H4 (cell line): Measurements from ENCODE around the gene FAM151A. TPM values are rescaled to one million over a fixed set of nuclear protein-coding genes. Genes with fewer than 3 reads are reported as not detected.
A peak's percentile ranks its signal among the peaks of the same experiment; 100 is the strongest.
"Not testable (repeated sequence)": the region's sequence is repeated elsewhere in the genome, so short reads cannot be mapped to it uniquely, and the experiment has no call there.

Source experiments
- DNase-seq: peaks from one replicate; pipeline ENCODE4 v3.0.0-alpha.2; 2015; ENCODE audit warnings: low spot score
- total RNA-seq: library from RNA; depleted of rRNA; stranded (reverse); fragments of >200 nt; shearing (Covaris generic); gene quantifications from 2 replicates; pipeline ENCODE4 v1.2.3, GENCODE V29; 2014

FAM151A gene
- total RNA-seq, 1 experiment from 2014 or later: not detected

DNA sequence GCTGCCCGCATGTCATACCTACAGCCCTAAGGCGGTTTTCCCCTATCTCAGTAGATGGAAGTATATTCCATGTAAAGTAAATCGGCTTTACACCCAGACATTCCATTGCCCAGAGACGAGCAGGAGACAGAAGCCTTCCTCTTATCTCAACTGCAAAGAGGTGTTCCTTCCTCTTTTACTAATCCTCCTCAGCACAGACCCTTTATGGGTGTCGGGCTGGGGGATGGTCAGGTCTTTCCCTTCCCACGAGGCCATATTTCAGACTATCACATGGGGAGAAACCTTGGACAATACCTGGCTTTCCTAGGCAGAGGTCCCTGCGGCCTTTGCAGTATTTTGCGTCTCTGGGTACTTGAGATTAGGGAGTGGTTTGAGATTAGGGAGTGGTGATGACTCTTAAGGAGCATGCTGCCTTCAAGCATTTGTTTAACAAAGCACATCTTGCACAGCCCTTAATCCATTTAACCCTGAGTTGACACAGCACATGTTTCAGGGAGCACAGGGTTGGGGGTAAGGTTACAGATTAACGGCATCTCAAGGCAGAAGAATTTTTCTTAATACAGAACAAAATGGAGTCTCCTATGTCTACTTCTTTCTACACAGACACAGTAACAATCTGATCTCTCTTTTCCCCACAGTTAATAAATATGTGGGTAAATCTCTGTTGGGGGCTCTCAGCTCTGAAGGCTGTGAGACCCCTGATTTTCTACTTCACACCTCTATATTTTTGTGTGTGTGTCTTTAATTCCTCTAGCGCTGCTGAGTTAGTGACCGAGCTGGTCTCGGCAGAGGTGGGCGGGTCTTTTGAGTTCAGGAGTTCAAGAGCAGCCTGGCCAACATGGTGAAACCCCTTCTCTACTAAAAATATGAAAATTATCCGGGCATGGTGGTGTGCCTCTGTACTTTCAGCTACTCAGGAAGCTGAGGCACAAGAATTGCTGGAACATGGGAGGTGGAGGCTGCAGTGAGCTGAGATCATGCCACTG, 13.4 kb upstream of the FAM151A start:
- DNase-seq: not testable (repeated sequence)

- not testable (repeated sequence) for DNase-seq
These were observed 12.5 kb upstream of the FAM151A start for GRCh38 chr1:54635804-54636203.

DNA sequence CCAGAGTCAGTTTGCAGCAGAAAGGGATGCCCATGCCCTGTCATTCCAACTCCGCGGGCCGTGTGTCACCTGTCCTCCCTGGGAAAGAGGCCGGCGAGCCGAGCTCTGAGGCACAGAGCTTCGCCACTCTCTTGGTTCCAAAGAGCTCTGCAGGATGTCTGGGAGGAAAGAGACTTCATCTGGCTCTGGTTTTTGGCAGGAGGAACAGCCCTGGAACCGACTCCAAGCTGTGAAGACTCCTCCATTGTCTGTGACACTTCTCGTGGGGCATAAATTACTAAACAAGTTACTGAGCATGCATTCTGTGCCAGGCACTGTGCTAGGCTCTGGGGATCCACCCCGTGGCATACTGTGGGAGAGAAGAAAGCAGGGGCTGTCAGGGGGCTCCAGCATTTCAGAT, 3.9 kb upstream of the FAM151A start:
- DNase-seq: no peak

GRCh38 chr1:54624466-54625464, 1.4 kb upstream of the FAM151A start:
- DNase-seq: no peak

DNA sequence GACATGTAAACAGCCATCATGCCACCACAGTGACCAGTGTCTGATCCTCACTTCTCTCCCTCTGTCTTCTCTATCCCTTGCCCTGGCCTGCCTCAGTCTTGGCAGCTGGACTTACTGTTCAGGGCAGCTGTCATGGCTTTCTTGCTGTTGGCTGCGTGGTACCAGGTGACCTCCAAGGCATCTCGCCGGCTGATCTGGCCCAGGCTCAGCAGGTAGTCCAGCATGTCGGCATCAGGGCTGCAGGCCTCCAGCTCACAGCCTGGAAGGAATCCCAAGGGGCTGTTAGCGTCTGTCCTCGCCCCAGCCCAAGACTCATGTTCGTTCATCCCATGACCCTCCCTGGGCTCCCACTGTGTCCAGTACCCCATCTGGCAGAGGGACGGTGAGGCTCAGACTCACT, 3.6 kb downstream of the FAM151A start:
- DNase-seq: no peak

DNA sequence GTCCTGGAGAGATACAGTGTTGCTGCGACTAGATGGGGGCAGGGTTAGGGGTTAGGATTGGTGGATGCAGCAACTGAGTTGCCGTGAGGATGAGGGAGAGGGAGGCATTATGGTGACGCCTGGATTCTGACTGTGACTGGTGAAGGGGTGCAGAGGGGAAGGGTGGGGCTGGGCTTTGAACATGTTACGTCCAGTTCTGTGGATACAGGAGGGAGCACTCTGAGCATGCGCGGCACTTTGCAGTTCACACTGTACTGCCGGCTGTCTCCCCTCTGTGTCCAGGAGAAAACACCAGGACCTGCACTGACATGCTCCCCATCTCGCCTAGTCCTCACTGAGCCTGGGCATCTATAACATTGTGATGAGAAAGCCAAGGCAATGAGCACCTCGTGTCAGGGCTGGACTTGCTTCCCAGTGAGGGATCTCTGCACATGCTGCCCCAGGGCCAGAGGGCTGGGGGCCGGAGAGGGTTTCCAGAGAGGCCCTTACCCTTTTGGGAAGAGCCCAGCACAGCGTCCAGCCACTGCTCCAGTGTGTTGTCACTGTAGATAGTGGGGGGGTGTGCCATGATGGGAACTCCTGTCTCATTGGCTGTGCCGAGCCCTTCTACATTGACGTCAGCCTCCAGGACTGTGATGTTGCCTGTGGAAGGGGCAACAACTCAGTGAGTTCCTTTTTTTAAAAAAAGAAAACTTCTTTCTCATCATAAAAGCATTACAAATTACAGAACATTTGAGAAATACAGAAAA, 7.6 kb downstream of the FAM151A start:
- peak; percentile 2 for DNase-seq

DNA sequence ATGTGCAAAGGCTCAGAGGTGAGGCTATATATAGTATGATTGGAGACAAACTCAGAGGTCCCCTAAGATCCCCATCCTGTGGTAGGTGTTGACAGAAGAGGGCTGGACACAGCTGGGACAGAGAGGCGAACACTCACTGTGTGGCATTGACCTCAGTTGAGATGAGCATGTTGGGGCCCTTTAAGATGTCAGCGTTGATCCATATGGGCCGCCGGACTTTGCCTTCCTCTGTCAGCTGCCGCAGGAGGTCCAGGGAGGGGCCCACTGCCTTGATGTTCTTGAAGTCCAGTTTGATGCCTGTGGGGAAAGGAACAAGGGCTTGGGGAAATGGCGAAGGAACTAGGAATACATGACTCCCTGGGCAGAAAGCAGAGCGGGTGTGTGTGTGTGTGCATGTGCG, 8.8 kb downstream of the FAM151A start:
- peak; percentile 2 for DNase-seq

DNA sequence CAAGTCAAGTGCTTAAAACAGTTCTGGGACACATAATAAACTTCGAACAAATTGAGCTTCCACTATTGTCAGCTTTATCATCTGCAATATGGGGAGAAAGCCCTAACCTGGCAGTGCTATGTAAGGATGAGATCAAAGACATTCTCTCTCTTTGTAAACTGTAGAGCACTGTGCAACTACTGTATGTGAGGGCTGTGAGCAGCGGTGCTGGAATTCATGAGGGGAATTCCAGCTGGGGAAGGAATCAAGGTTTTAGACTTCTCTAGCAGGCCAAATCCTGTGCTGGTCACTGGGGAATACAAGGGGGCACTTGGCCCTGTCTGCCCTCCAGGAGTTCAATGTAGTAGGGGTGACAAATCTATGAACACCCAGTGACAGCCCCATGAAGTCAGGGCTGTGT, 9.3 kb downstream of the FAM151A start:
- DNase-seq: no peak

DNA sequence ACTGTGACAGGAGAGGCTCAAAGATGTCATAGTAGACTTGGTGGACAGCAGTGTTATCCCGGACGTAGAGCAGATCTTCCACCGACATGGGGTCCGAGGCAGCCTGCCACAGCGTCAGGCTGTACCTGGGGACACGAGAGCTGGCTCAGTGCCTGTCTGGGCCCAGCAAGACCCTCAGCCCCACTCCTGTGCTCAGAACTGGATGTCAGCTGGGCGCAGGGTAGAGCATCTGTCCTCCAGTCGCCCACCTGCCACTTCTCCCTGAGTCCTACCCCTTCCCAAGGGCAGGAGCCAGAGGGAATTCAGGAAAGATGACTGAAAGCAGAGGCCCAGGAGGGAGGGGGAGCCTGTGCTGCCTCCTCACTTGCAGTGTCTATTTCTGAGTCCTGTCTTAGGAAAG, 11.7 kb downstream of the FAM151A start:
- DNase-seq: no peak

GRCh38 chr1:54610601-54611580, 12.4 kb downstream of the FAM151A start:
- DNase-seq: no peak

GRCh38 chr1:54610048-54610447, 13.3 kb downstream of the FAM151A start:
- DNase-seq: no peak

- DNase-seq: no peak
These were observed 13.9 kb downstream of the FAM151A start for GRCh38 chr1:54609301-54609921.

- no peak for DNase-seq
These were observed 14.6 kb downstream of the FAM151A start for GRCh38 chr1:54608566-54609230.

DNA sequence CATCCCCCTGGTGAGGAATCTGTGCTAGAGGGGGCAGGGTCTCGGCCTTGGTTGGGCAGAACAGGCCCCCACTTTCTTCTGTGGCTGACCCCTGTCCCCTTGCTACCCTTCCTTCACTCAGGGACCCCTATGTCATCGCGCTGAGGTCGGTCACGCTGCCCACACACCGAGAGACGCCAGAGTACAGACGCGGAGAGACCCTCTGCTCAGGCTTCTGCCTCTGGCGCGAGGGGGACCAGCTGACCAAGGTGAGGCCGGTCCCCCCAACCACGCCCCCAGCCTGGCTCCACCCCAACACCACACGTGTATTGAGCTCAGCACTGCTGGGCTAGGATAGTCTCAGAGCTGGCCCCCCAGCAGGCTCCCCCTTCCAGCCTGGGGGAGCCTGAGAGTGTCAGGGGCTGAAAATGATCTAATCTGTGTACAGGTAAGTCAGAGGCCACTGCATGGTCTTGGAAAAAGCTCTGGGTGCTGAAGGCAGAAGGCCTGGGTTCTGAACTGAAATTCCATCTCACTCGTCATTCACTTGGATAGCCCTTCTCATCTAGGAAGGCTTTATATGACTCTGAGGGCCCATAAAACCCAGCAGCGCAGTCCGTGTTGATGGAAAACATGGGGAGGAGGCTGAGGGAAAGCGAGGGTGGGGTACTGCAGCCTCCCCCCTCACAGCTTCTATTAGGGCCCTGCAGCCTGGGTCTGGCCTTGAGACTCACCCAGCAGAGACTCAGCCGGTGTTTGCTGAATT, 15.3 kb downstream of the FAM151A start:
- DNase-seq: no peak

DNA sequence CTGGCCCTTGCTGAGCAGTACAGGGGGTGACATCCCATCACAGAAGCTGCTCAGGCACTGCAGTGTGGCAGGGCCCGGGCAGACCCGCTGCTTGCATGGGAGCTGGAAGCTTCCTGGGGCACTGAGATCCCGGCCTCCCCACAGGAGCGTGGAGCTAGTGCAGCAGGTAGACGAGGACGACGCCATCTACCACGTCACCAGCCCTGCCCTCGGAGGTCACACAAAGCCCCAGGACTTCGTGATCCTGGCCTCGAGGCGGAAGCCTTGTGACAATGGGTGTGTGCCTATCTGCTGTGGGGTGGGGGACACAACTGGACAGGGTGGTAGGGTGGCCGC, 16.4 kb downstream of the FAM151A start:
- no peak for DNase-seq

GRCh38 chr1:54606096-54606989, 17.0 kb downstream of the FAM151A start:
- no peak for DNase-seq

DNA sequence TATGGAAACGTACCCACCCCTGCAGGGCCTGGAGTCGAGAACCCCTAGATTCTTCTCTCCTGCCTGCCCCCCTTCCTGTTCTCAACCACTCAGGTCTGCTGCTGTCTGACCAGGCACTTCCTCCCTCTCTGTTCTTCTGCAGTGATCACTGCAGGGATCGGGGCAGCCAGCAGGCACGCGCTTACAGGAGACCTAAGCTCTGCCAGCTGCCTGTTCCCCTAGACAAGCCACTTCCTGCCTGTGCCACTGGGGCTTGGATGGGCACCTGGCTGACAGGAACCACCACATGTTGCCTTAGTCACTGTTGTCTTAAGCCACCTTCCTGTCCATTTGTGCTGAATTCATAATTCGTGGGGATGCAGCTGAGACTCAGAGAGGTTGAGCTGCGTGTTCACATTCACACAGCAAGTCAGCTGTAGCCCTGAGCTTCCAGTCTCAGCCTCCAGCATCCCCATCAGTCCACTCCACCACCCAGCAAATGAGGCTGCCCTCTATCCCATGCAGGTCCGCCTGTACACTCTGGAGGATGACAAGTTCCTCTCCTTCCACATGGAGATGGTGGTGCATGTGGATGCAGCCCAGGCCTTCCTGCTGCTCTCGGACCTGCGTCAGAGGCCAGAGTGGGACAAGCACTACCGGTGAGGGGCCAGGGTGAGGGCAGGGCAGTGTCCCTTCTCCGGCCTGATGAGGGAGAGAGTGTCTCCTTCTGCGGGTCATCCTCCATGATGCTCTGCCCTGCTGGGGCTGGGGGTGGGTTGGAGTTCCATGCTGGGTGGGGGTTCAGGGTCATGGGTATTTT, 18.6 kb downstream of the FAM151A start:
- DNase-seq: peak; percentile 59
